ENCODE data around the gene GTF3C6. TPM values are rescaled to one million over a fixed set of nuclear protein-coding genes. Genes with fewer than 3 reads are reported as not detected.

The GTF3C6 gene
- total and polyA plus RNA-seq, 2 donors from 2014 or later, result 78.1 to 128 TPM

- TF ChIP-seq CTCF (IDR thresholded peaks at IDR 0.05; ENCODE audit: borderline replicate concordance, extremely low read depth, insufficient read depth), result no peak
- intact Hi-C loops (cut with DNase I), result loop anchor here (10.0 kb wide), 1 partner anchor 255 kb away; no protein-coding TSS in a partner anchor
- FAIRE-seq (no peak), DNase-seq (no peak)
- no peak overlapping the region for H3K27ac ChIP-seq (ENCODE audit: low read depth in 2 of 2, low read length in 2 of 2)
- no peaks in the 10 kb centered on the region for H3K9me3 ChIP-seq (ENCODE audit: control insufficient read depth in 2 of 3, insufficient read depth in 1 of 3, low read length in 3 of 3)
- H3K27me3 ChIP-seq (ENCODE audit: control insufficient read depth, insufficient read depth, low read length), result no peaks in the 10 kb centered on the region
- no peaks in the 10 kb centered on the region for H3K36me3 ChIP-seq (ENCODE audit: control insufficient read depth in 2 of 3, insufficient read depth in 3 of 3, low read length in 3 of 3)
- no peaks in the 10 kb centered on the region for H3K4me1 ChIP-seq (ENCODE audit: control insufficient read depth in 2 of 3, insufficient read depth in 2 of 3, low read depth in 1 of 3, low read length in 3 of 3)
- no peak overlapping the region for H3K9ac ChIP-seq (ENCODE audit: low read length in 3 of 3)
- no peak overlapping the region for H3K4me3 ChIP-seq (ENCODE audit: low read length in 3 of 3)
Measured at GRCh38 chr6:110939429-110940200, 18.9 kb upstream of the GTF3C6 start.

- no peaks in the 10 kb centered on the region for H3K9me3 ChIP-seq (ENCODE audit: control insufficient read depth in 2 of 3, insufficient read depth in 1 of 3, low read length in 3 of 3)
- DNase-seq (no peak), FAIRE-seq (no peak)
- H3K27me3 ChIP-seq (ENCODE audit: control insufficient read depth, insufficient read depth, low read length), result no peaks in the 10 kb centered on the region
- H3K36me3 ChIP-seq (ENCODE audit: control insufficient read depth in 2 of 3, insufficient read depth in 3 of 3, low read length in 3 of 3), result no peaks in the 10 kb centered on the region
- H3K4me1 ChIP-seq (ENCODE audit: control insufficient read depth in 2 of 3, insufficient read depth in 2 of 3, low read depth in 1 of 3, low read length in 3 of 3), result no peaks in the 10 kb centered on the region
- TF ChIP-seq CTCF (IDR thresholded peaks at IDR 0.05; ENCODE audit: borderline replicate concordance, extremely low read depth, insufficient read depth), result no peak
- no peak overlapping the region for H3K4me3 ChIP-seq (ENCODE audit: low read length in 3 of 3)
- intact Hi-C loops (cut with DNase I), result loop anchor here (10.0 kb wide), 1 partner anchor 260 kb away; no protein-coding TSS in a partner anchor
- no peak overlapping the region for H3K9ac ChIP-seq (ENCODE audit: low read length in 3 of 3)
- no peak overlapping the region for H3K27ac ChIP-seq (ENCODE audit: low read depth in 2 of 2, low read length in 2 of 2)
Measured at GRCh38 chr6:110944681-110945151, 13.8 kb upstream of the GTF3C6 start.

- H3K27me3 ChIP-seq (ENCODE audit: control insufficient read depth, insufficient read depth, low read length), result no peaks in the 10 kb centered on the region
- H3K4me1 ChIP-seq (ENCODE audit: control insufficient read depth in 2 of 3, insufficient read depth in 2 of 3, low read depth in 1 of 3, low read length in 3 of 3), result no peaks in the 10 kb centered on the region
- FAIRE-seq (no peak), DNase-seq (no peak)
- TF ChIP-seq CTCF (IDR thresholded peaks at IDR 0.05; ENCODE audit: borderline replicate concordance, extremely low read depth, insufficient read depth), result no peak
- no peaks in the 10 kb centered on the region for H3K36me3 ChIP-seq (ENCODE audit: control insufficient read depth in 2 of 3, insufficient read depth in 3 of 3, low read length in 3 of 3)
- no peak overlapping the region for H3K27ac ChIP-seq (ENCODE audit: low read depth in 2 of 2, low read length in 2 of 2)
- intact Hi-C loops (cut with DNase I), result loop anchor here (10.0 kb wide), 1 partner anchor 262 kb away; no protein-coding TSS in a partner anchor
- no peak overlapping the region for H3K4me3 ChIP-seq (ENCODE audit: low read length in 3 of 3)
- no peak overlapping the region for H3K9ac ChIP-seq (ENCODE audit: low read length in 3 of 3)
- no peaks in the 10 kb centered on the region for H3K9me3 ChIP-seq (ENCODE audit: control insufficient read depth in 2 of 3, insufficient read depth in 1 of 3, low read length in 3 of 3)
Measured at GRCh38 chr6:110946498-110946897, 12.0 kb upstream of the GTF3C6 start.
